IPS DF 6.9 (cell line): ENCODE data around the gene CNPY1.

Source experiments
- DNase-seq: peaks from one replicate; pipeline ENCODE4 v3.0.0-alpha.2; 2013; ENCODE audit warnings: low read depth, low spot score
- H3K27ac ChIP-seq: one replicate; pipeline ENCODE4 v1.5.1; 2013; ENCODE audit warnings: low read length, control low read depth
- H3K27me3 ChIP-seq: 2 replicates; pipeline ENCODE4 v1.6.1; 2013; ENCODE audit warnings: mild to moderate bottlenecking, low read length; ENCODE audit not compliant: control insufficient read depth, insufficient read depth
- H3K36me3 ChIP-seq: 2 replicates; pipeline ENCODE4 v1.6.1; 2013; ENCODE audit warnings: low read length; ENCODE audit not compliant: control insufficient read depth, insufficient read depth
- H3K4me1 ChIP-seq: 2 replicates; pipeline ENCODE4 v1.6.1; 2013; ENCODE audit warnings: low read length; ENCODE audit not compliant: control insufficient read depth, insufficient read depth
- H3K4me3 ChIP-seq: 2 replicates; pipeline ENCODE4 v1.5.1; 2013; ENCODE audit warnings: mild to moderate bottlenecking, low read length
- H3K9me3 ChIP-seq: 2 replicates; pipeline ENCODE4 v1.6.1; 2013; ENCODE audit warnings: low read length, inconsistent platforms; ENCODE audit not compliant: control insufficient read depth, insufficient read depth
- WGBS: extraction: QIAGEN DNeasy Blood & Tissue Kit; methylation state at CpG from one replicate; pipeline ENCODE4 v1.1.7; 2013; ENCODE audit warnings: mixed read lengths, missing lambda C conversion rate; ENCODE audit not compliant: insufficient read length, insufficient coverage; 5-methylcytosine and 5-hydroxymethylcytosine counted together

The CNPY1 gene

GRCh38 chr7:155506854-155507337 lies 39.5 kb downstream of the CNPY1 start:
- no CpG with 5 or more reads among the region's 14 CpGs for WGBS
- no peak for DNase-seq
- no peaks in the 10 kb centered on the region for H3K36me3 ChIP-seq
- H3K27ac ChIP-seq: no peak overlapping the region
- no peak overlapping the region for H3K4me3 ChIP-seq
- H3K4me1 ChIP-seq: no peaks in the 10 kb centered on the region
- H3K9me3 ChIP-seq: no peaks in the 10 kb centered on the region
- peaks cover 57% of the 10 kb centered on the region for H3K27me3 ChIP-seq

- Histone ChIP-seq H3K4me1 (no peaks in the 10 kb centered on the region), H3K9me3 (no peaks in the 10 kb centered on the region), H3K4me3 (no peak overlapping the region), H3K36me3 (no peaks in the 10 kb centered on the region), H3K27ac (no peak overlapping the region), H3K27me3 (peaks cover 58% of the 10 kb centered on the region)
- no peak for DNase-seq
- no CpG with 5 or more reads among the region's 3 CpGs for WGBS
Measured at GRCh38 chr7:155505422-155505793, 41.0 kb downstream of the CNPY1 start.

- no peaks in the 10 kb centered on the region for H3K9me3 ChIP-seq
- peaks cover 28% of the 10 kb centered on the region for H3K27me3 ChIP-seq
- WGBS: no CpG with 5 or more reads among the region's 26 CpGs
- H3K4me3 ChIP-seq: no peak overlapping the region
- H3K36me3 ChIP-seq: no peaks in the 10 kb centered on the region
- DNase-seq: no peak
- H3K4me1 ChIP-seq: no peaks in the 10 kb centered on the region
- H3K27ac ChIP-seq: no peak overlapping the region
Measured at GRCh38 chr7:155497149-155497901, 49.0 kb downstream of the CNPY1 start.

GRCh38 chr7:155496267-155497005 lies 49.9 kb downstream of the CNPY1 start:
- Histone ChIP-seq H3K36me3 (no peaks in the 10 kb centered on the region), H3K4me1 (0 out of 2 replicates have a peak, but pooled peaks cover 2% of the 10 kb centered on the region), H3K4me3 (no peak overlapping the region), H3K9me3 (no peaks in the 10 kb centered on the region), H3K27ac (no peak overlapping the region), H3K27me3 (peaks cover 31% of the 10 kb centered on the region)
- no CpG with 5 or more reads among the region's 23 CpGs for WGBS
- DNase-seq: no peak

GRCh38 chr7:155495440-155496248 lies 50.7 kb downstream of the CNPY1 start:
- no peak for DNase-seq
- Histone ChIP-seq H3K9me3 (no peaks in the 10 kb centered on the region), H3K27ac (no peak overlapping the region), H3K36me3 (no peaks in the 10 kb centered on the region), H3K4me1 (peaks cover 2% of the 10 kb centered on the region; the same call in 1 of the 2 replicates), H3K27me3 (peaks cover 29% of the 10 kb centered on the region), H3K4me3 (no peak overlapping the region)
- no CpG with 5 or more reads among the region's 13 CpGs for WGBS

- no peak overlapping the region for H3K27ac ChIP-seq
- peaks cover 24% of the 10 kb centered on the region for H3K27me3 ChIP-seq
- H3K4me1 ChIP-seq: peaks cover 2% of the 10 kb centered on the region; the same call in 1 of the 2 replicates
- no peak overlapping the region for H3K4me3 ChIP-seq
- no peaks in the 10 kb centered on the region for H3K9me3 ChIP-seq
- no peak for DNase-seq
- no peaks in the 10 kb centered on the region for H3K36me3 ChIP-seq
- no CpG with 5 or more reads among the region's 16 CpGs for WGBS
Measured at GRCh38 chr7:155494551-155494950, 51.8 kb downstream of the CNPY1 start.

- Histone ChIP-seq H3K27ac (no peak overlapping the region), H3K4me1 (peaks cover 2% of the 10 kb centered on the region; the same call in 1 of the 2 replicates), H3K36me3 (no peaks in the 10 kb centered on the region), H3K9me3 (no peaks in the 10 kb centered on the region), H3K27me3 (peaks cover 26% of the 10 kb centered on the region; the same call in 1 of the 2 replicates), H3K4me3 (no peak overlapping the region)
- WGBS: no CpG with 5 or more reads among the region's 33 CpGs
- DNase-seq: no peak
Measured at GRCh38 chr7:155493744-155494538, 52.4 kb downstream of the CNPY1 start.

GRCh38 chr7:155491812-155492211 lies 54.5 kb downstream of the CNPY1 start:
- Histone ChIP-seq H3K27me3 (peaks cover 21% of the 10 kb centered on the region; the same call in 1 of the 2 replicates), H3K36me3 (no peaks in the 10 kb centered on the region), H3K4me3 (no peak overlapping the region; the same call in 1 of the 2 replicates), H3K9me3 (no peaks in the 10 kb centered on the region), H3K4me1 (peaks cover 2% of the 10 kb centered on the region; the same call in 1 of the 2 replicates), H3K27ac (no peak overlapping the region)
- no peak for DNase-seq
- WGBS: no CpG with 5 or more reads among the region's 11 CpGs

GRCh38 chr7:155490697-155491628 lies 55.4 kb downstream of the CNPY1 start:
- Histone ChIP-seq H3K4me3 (peak overlapping the region; percentile 20; the same call in 1 of the 2 replicates), H3K27me3 (peaks cover 20% of the 10 kb centered on the region; the same call in 1 of the 2 replicates), H3K4me1 (peaks cover 2% of the 10 kb centered on the region; the same call in 1 of the 2 replicates), H3K36me3 (no peaks in the 10 kb centered on the region), H3K9me3 (no peaks in the 10 kb centered on the region), H3K27ac (no peak overlapping the region)
- DNase-seq: no peak
- no CpG with 5 or more reads among the region's 47 CpGs for WGBS
